Stimulated activated effector memory CD8-positive, alpha-beta T cell treated with anti-CD3 and anti-CD28 coated beads, Interleukin-12 subunit alpha, Interleukin-12 subunit beta, amount 100 ng/mL, for 72 hours (primary cell): ENCODE data around the gene POU2F2.
"Not testable (repeated sequence)": the region's sequence is repeated elsewhere in the genome, so short reads cannot be mapped to it uniquely, and the experiment has no call there.

Experiments used
- ATAC-seq: fragments of 150-1000 bp; cut with Tn5 transposase; 2 replicates; pipeline ENCODE4 v1.10.0; 2021
- DNase-seq, 2 donors: peaks; one replicate each; pipeline ENCODE4 v3.0.0; 2021 to 2022; ENCODE audit warnings: low spot score in 2 of 2
- H3K27ac Mint-ChIP-seq: one replicate; pipeline ENCODE4 v1.8.0; 2022; ENCODE audit warnings: mild to moderate bottlenecking, mixed read lengths
- H3K36me3 Mint-ChIP-seq: one replicate; pipeline ENCODE4 v1.8.0; 2022; ENCODE audit warnings: mild to moderate bottlenecking, mixed read lengths
- H3K4me1 Mint-ChIP-seq: one replicate; pipeline ENCODE4 v1.8.0; 2022; ENCODE audit warnings: mixed read lengths
- H3K4me3 Mint-ChIP-seq: one replicate; pipeline ENCODE4 v1.8.0; 2022; ENCODE audit warnings: mild to moderate bottlenecking, mixed read lengths
- H3K9me3 Mint-ChIP-seq: one replicate; pipeline ENCODE4 v1.8.0; 2022; ENCODE audit warnings: mixed read lengths

POU2F2 gene

DNA sequence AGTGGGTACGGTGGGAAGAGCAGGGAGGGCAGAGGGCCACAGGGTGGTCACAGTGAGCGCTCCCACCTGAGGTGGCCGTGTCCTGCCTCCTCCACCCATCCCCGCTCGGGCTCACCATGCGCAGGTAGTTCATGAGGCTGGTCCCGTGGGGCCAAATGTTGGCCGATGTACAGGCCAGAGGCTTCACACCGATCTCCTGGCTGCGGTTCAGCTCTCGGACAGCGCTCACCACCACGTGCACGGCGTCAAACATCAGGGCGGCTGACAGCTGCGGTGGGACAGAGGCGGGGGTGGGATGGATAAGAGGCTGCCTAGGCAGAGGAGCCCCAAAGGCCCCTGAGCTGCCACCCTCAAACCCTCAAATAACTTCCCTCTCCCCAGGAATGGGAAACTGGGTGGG, 78.0 kb downstream of the POU2F2 start:
- ATAC-seq (no peak), DNase-seq (no peak)
- no peak overlapping the region for H3K4me3 Mint-ChIP-seq
- H3K36me3 Mint-ChIP-seq = no peaks in the 10 kb centered on the region
- H3K27ac Mint-ChIP-seq = no peak overlapping the region
- peaks cover 18% of the 10 kb centered on the region for H3K4me1 Mint-ChIP-seq
- H3K9me3 Mint-ChIP-seq = no peaks in the 10 kb centered on the region

DNA sequence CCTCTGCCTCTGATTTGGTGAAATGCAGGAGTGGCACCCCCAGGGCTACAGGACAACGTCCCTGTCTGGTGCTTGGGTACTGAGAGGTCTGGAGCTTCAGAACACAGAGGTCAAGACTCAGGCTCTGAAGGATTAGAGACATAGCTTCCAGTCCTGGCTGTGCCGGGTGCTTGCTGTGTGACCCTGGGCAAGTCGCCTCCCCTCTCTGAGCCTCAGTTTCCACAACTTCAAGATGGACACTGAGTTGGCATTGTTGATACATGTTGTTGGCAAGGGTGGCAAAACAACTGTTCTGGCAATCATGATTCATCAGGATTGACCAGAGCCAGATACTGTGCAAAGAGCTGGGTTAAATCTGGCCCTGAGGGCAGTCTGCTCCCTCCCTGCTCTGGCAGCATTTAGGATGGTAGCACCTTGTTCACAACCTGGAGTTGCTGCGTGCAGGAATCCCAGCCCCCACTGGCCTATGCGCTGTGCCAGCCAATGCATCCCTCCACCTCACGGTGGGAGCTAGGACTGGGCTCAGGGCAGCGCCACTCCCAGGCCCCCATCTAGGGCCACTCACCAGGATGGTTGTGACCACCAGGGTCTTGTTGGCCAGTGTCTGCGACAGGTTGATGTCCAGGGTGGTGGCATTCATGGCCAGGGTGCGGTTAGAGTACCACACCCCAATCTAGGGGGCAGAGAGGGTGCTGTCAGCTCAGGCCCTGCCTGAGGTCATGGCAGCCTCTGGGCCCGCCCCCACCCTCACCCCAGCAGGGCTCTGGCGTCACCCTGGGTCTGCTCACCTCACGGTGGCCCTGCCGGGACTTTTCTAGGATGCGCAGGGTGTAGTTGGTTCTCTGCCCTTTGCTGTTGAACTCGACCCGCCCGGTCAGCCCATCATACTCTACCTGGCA, 79.0 kb downstream of the POU2F2 start:
- no peak for DNase-seq
- no peak for ATAC-seq
- H3K27ac Mint-ChIP-seq = no peak overlapping the region
- no peak overlapping the region for H3K4me3 Mint-ChIP-seq
- H3K9me3 Mint-ChIP-seq = no peaks in the 10 kb centered on the region
- H3K36me3 Mint-ChIP-seq = no peaks in the 10 kb centered on the region
- H3K4me1 Mint-ChIP-seq = peaks cover 22% of the 10 kb centered on the region

DNA sequence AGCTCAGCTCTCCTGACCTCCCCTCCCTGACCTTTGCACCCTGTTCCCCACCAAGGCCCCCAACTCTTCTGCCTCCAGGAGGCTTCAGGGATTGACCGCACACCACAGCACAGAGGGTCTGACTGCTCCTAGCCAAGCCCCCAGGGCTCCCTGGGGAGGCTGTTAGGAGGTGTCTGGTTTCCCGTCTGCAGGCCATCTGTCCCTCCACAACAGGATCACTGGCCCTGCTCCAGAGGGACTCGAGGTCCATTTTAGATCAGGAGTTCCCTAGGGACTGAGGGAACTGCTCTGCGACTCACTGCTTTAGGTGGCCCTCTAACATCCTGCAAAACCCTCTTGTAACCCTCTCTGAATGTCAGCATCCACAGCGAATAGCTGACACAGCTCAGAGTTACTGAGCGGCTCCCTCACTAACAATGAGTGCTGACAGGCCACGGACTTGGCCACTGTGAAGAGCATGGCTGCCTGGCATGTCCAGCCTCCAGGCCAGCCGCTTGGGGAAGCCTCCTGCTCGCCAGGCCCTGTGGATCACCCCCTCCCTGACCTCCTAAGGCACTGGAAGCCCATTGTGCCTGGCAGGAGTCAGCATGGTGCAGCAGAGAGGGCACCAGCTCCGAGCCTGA, 79.9 kb downstream of the POU2F2 start:
- Mint-ChIP-seq H3K4me1 (peaks cover 22% of the 10 kb centered on the region), H3K27ac (peak overlapping the region; percentile 67), H3K36me3 (no peaks in the 10 kb centered on the region), H3K4me3 (no peak overlapping the region), H3K9me3 (no peaks in the 10 kb centered on the region)
- ATAC-seq (no peak), DNase-seq (no peak)

DNA sequence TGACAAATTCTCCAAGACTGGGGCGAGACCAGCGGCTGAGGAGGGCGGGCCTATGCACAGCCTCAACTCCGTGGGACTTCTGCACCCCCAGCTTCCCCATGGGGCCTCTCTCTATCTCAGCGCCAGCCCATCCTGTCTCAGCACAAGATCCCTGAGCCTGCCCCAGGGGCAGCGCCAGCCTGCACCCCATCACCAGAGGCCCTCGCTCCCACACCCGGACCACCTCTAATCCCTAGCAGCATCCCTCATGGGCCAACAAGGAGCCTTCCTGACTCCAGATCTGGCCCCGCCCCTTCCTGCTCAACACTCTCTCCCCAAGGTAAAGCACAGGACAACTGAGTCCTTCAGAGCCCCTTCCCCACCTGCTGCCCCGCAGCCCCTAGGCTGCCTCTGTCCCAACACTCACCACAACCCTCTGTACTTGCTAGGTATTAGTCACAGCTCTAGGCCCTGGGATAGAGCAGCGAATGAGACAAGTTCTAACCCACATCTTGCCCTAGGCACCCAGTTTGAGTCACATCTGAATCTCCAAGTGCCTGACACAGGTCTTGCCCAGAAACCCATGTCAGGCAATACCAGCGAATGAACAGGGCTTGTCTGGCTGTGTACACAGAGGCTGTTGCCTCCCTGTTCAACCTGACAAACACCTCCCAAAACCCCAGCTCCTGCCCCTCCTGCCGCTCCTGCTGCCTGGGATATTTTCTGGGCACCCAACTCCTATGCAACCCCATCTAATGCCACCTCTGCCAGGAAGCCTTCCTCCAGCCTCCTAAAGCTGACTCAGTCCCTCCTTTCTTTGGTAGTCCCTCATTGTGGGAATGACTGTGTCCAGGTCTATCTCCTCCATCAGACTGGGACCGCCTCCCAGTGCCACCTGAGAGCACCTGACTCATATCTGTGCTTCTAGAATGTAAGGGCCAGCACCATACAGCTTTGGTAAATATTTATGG, 80.8 kb downstream of the POU2F2 start:
- ATAC-seq = peak; percentile 97
- DNase-seq = peak; percentile 9 to 69
- Mint-ChIP-seq H3K4me3 (no peak overlapping the region), H3K27ac (peak overlapping the region; percentile 67), H3K36me3 (no peaks in the 10 kb centered on the region), H3K4me1 (peaks cover 22% of the 10 kb centered on the region), H3K9me3 (no peaks in the 10 kb centered on the region)

DNA sequence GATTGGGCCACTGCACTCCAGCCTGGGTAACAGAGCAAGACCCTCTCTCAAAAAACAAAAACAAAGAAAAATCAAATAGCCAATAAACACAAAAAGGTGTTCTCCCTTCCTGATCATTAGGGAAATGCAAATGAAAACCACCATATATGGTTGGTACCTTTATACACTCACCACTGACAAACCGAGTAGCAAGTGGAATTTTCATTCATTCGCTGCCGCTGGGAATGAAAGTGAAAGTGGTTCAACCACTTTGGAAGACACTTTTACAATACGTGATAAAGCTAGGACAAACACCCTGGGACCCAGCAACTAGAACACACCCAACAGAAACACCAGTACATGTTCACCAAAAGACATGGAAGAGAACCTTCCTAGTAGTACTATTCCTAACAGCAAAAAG, 83.3 kb downstream of the POU2F2 start:
- H3K27ac Mint-ChIP-seq = no peak overlapping the region
- no peak for ATAC-seq

DNA sequence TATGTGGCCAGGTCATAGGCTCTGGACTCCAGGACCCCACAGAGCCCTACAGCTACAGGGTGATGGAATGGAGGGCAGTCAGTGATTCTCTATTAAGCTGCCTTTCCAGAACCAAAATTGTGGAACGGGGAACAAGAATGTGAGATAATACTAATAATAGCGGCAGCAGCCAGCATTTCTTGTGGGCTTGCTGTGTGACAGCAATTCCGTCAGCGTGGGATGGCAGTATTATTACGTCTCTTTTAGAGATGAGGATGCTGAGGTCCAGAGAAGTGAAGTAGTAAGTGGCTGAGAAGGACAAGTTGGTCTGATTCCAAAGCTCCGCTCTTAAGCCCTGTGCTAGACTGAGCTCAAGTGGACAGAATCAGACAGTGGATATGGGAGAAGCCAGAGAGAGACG, 86.7 kb downstream of the POU2F2 start:
- DNase-seq = no peak
- Mint-ChIP-seq H3K4me1 (peaks cover 8% of the 10 kb centered on the region), H3K9me3 (no peaks in the 10 kb centered on the region), H3K27ac (no peak overlapping the region), H3K36me3 (no peaks in the 10 kb centered on the region), H3K4me3 (no peak overlapping the region)
- ATAC-seq = no peak

More for the DNA sequence above, 83.3 kb downstream of the POU2F2 start:
- Mint-ChIP-seq H3K4me3 (no peak overlapping the region), H3K36me3 (no peaks in the 10 kb centered on the region), H3K4me1 (peaks cover 22% of the 10 kb centered on the region), H3K9me3 (no peaks in the 10 kb centered on the region)
- DNase-seq = no peak

DNA sequence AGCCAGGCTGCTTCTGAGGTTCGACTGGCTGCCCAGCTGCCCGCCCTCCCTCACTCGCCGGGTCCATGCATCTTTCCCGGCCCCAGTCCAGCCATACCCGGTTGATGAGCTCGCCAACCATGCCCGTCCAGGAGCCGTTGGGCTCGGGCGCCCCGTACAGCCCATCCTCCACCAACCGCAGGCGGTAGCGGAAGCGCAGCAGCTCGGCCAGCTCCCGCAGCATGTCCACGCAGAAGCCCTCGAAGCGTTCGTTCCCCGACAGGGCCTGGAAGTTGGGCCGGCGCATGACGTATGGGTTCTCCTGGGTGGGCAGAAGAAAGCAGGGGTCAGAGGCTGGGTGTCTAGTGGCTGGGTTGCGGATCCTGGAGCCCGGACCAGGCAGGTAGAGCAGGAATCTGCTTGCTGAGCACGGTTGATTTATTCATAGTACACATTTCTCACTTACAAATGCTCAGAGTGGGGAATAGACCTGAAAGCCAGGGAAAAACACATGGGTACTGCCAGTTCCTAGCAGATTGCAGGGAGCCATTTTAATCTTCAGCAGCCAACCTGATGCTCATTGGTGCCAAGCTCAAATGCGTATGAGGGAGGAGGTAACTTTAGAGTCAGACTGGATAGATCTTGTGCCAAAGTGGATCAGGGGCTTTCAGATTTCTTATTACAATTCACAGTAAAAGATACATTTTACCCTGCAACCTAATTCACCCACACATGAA, 89.6 kb downstream of the POU2F2 start:
- ATAC-seq = no peak
- no peak for DNase-seq
- Mint-ChIP-seq H3K9me3 (no peaks in the 10 kb centered on the region), H3K4me1 (no peaks in the 10 kb centered on the region), H3K36me3 (no peaks in the 10 kb centered on the region), H3K4me3 (no peak overlapping the region), H3K27ac (no peak overlapping the region)

DNA sequence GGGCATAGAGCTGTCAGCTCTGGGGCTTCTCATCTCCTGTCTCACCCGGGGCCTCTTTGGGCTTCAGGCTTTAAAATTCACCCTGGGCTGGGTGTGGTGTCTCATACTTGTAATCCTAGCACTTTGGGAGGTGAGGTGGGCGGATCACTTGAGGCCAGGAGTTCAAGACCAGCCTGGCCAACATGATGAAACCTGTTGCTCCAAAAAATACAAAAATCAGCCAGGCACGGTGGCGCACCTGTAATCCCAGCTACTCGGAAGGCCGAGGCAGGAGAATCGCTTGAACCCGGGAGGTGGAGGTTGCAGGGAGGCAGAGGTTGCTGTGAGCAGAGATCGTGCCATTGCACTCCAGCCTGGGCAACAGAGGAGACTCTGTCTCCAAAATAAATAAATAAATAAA, 91.8 kb downstream of the POU2F2 start:
- not testable (repeated sequence) for H3K27ac Mint-ChIP-seq, H3K9me3 Mint-ChIP-seq, H3K36me3 Mint-ChIP-seq, ATAC-seq, H3K4me3 Mint-ChIP-seq, H3K4me1 Mint-ChIP-seq, DNase-seq

DNA sequence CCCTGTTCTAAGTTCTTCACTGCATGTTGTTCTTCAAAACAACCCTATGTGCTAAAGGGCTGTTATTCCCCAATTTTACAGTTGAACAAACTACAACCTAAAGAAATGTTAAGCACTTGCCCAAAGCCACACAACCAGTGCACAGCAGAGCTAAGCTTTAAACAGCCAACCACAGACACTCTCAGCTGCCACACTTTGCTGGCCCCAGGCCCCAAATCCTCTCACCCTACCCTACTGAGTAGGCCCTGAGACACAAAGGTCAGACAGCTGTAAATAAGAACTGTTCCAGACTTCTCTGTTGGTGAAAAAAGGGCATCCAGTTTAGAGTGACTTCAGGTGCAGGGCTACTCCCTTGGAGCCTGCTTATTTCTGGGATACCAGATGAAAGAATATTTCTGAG, 92.2 kb downstream of the POU2F2 start:
- no peaks in the 10 kb centered on the region for H3K36me3 Mint-ChIP-seq

DNA sequence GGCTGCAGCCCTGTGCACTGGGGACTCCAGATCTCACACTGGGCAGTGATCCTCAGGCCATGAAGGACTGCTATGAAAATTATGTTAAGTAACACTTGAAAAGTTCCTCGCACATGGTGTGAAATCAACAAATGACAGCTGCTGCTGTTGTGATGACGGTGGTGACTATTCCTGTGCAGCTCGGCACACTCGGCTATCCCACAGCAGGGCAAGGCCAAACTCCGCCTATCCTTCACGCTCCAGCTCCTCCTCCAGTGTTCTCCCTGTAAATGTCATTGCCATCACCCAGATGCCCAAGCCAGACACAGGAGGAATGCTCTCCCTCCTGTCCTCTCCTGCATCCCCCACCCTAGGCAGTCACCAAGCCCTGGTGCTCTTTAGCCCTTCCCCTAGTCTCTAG, 93.6 kb downstream of the POU2F2 start:
- H3K36me3 Mint-ChIP-seq = no peaks in the 10 kb centered on the region
- DNase-seq = no peak
- ATAC-seq = no peak
- peaks cover 9% of the 10 kb centered on the region for H3K4me1 Mint-ChIP-seq
- no peak overlapping the region for H3K4me3 Mint-ChIP-seq
- H3K27ac Mint-ChIP-seq = no peak overlapping the region
- H3K9me3 Mint-ChIP-seq = no peaks in the 10 kb centered on the region

More for the DNA sequence above, 92.2 kb downstream of the POU2F2 start:
- H3K4me1 Mint-ChIP-seq = peaks cover 1% of the 10 kb centered on the region
- DNase-seq = no peak
- H3K4me3 Mint-ChIP-seq = no peak overlapping the region
- no peak for ATAC-seq
- no peak overlapping the region for H3K27ac Mint-ChIP-seq
- no peaks in the 10 kb centered on the region for H3K9me3 Mint-ChIP-seq

DNA sequence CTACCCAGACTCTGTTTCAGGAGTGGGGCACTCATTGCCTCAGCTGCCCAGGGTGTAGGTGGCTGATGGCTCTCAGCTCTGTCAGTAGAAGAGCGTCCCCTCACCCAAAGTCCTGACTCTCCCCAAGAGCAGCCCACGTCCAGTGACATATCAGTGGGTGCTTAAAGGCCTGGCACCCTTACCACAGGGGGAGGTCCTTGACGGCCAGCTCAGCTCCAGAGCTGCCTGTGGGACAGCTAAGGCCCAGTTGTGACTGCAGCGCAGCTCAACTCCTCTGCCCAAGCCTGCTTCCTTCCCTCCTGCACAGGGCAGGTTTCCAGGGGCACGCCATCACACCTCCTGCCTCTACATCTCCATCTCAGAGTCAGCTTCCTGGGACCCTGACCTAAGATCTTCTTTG, 94.6 kb downstream of the POU2F2 start:
- DNase-seq = no peak
- H3K9me3 Mint-ChIP-seq = no peaks in the 10 kb centered on the region
- no peak overlapping the region for H3K27ac Mint-ChIP-seq
- no peak overlapping the region for H3K4me3 Mint-ChIP-seq
- no peaks in the 10 kb centered on the region for H3K36me3 Mint-ChIP-seq
- no peak for ATAC-seq
- peaks cover 9% of the 10 kb centered on the region for H3K4me1 Mint-ChIP-seq
